ENCODE data around the gene CHMP1A. TPM values are rescaled to one million over a fixed set of nuclear protein-coding genes. Genes with fewer than 3 reads are reported as not detected.
"Not testable (repeated sequence)": the region's sequence is repeated elsewhere in the genome, so short reads cannot be mapped to it uniquely, and the experiment has no call there.

Gene CHMP1A
- total RNA-seq, 1 donor from 2014 or later = 74.7 TPM

DNA sequence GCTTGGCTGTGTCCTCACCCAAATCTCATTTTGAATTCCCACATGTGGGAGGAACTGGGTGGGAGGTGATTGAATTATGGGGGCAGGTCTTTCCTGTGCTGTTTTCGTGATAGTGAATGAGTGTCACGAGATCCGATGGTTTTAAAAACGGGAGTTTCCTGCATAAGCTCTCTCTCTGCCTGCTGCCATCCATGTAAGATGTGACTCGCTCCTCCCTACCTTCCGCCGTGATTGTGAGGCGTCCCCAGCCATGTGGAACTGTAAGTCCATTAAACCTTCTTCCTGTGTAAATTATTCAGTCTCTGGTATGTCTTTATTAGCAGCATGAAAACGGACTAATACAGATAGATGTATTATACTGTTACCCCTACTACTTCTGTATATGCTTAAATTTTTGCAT, 3.7 kb upstream of the CHMP1A start:
- no peak for DNase-seq (ENCODE audit: low read depth)

DNA sequence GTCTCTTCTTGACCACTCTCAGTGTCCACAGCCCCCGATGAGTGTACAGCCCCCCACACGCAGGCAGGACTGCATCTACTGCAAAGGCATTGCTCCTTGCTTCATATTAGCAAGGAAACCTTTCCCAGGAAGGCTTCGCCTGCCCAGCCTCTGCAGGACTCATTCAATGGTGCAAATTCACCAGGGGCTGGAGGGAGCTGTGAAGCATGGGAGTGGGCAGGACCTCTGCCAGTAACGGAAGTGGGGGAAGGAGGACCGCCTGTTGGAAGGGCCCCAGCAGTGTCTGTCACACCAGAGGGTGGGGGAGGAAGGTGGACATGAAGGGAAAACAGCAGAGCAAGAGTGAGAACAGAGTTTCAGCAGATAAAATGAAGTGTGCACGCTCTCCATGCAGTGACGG, 2.6 kb upstream of the CHMP1A start:
- DNase-seq (ENCODE audit: low read depth) = no peak

DNA sequence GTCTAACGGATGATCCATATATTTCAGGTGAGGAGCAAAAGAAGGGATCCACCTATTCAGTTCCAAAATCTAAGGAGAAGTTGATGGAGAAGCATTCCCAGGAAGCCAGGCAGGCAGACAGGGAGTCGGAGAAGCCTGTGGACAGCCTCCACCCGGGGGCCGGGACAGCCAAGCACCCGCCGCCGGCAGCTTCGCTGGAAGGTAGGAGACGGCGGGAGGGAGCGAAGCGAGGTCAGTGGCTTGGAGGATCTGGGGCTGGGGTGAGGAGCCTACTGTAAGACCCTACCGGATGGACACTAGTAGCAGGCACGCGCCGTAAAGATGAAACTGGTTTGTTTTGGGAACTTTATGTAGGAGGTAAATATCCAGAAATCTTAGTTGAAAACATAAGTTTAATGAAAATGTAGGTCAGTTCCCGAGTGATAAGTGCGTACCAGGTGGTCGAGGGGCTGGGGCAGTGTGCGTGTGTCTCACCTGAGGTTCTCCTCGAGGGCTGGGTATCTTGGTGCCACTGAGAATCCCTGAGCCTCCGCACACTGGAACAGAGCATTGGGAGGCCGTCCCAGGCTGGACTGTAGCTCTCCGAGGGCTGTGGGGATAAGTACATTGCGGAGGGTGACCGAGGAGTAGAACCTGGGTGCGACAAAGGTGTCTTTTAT, 842 bp upstream of the CHMP1A start:
- DNase-seq (ENCODE audit: low read depth) = no peak

DNA sequence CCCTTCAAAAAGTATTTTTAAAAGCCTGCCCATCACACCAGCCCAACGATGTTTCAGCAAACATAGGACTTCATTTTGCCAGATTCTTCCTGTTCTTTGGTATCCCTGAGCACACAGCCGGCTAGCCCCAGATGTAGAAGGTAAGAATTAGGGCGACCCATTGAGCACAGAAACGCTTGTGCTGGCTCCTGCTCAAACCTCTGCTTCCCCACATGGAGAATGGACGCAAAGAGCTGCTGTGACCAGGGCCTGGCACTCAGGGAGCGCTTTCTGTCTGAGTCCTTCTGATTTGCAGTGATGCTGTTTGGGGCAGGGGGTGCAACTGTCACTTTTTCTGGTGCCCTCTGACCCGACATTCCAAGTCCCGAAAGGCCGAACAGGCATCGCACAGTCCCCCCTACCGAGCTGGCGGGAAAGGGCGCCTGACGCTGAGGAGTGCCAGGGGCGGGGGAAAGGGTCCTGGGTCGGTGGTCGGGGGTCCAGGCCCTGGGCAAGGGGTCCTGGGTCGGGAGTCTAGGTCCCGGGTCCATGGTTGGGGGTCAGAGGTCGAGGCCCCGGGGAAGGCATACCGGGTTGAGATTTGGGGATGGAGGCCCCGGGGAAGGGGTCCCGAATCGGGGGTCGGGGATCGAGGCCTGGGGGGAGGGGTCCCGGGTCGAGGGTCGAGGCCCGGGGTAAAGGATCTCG, 930 bp downstream of the CHMP1A start:
- no peak for DNase-seq (ENCODE audit: low read depth)

DNA sequence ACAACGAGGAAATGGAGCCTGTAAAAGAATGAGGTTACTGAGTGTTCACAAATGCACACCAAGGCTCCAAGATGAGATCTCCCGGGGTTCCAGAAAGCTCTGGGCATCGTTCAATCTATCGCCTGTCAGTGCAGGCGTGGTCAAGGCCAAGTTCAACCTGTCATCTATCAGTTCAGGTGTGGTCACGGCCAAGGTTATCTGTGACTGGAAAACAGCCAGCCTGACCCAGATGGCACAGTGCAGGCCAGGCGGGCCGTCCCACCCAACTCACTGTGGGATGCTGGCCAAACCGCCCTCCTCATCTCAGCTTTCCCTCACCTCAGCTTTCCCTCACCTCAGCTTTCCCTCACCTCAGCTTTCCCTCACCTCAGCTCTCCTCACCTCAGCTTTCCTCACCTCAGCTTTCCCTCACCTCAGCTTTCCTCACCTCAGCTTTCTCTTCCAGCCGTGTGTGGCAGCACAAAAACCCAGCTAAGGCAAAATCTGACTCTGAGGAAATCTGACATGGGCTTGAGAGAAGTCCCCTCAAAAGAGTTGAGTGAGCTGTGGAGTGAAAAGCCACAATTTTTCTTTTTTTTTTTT, 2.4 kb downstream of the CHMP1A start:
- DNase-seq (ENCODE audit: low read depth) = no peak

DNA sequence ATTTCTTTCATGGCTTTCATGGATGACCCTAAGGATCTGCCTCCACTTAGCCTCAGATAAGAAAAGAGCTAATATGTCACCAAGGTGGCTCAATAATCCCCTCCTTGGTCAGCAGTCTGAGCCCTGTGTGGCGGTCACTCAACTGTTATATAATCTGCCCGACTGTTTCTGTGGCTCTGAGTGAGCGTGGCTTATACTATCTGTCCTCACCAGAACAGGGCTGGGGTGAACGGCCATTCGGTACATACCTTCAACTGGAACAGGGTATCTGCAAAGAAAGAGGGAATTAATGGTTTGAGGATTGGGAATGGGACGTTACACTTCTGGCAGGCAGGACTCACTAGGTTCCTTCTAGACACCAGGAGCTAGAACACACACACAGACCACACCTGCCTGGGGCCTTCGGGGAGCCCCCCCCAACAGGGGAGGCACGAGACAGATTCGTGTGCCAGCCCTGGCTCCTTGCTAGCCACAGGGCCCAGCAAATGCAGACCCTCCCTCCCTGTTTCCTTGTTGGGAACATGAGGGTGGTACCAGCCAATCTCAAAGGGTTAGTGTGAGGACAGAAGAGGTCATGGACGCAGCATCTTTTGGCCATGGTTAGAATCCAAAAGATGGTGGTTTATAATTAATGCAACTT, 3.7 kb downstream of the CHMP1A start:
- DNase-seq (ENCODE audit: low read depth) = no peak

DNA sequence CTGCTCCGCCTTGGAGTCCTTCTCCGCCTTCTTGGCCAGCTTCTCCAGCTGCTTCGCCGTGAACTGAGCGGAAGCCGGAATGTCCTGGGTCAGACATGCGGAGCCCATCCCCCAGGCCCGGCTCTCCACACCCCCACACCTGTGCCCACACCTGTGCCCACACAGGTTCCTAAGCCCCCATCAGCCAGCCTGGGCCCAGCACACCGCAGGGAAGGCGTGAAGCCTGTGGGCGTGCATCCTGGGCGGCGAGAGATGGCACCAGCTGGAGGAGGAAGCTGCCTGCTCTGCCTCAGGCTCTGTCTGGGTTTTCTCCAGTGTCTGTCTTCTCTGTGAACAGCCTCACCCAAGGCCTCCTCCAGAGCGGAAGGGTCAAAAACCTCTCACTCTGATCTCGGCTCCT, 5.9 kb downstream of the CHMP1A start:
- DNase-seq (ENCODE audit: low read depth) = no peak

DNA sequence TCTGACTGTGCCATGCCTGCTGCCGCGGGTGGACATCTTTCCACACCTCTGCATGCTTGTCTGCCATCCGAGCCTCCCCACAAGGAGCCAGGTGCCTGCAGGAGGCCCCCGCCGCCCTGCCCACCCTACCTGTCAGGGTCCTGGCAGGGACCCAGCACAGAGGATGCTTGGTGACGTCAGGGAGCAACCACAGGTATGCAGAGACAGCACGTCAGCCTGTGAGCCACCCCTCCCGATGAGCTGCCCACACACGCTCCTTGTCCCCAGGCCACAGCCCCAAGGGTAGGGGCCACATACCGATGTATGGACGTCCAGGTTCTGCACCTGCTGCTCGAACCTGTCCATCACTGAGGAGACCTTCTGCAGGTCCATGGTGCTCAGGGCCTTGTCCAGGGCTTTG, 10.6 kb downstream of the CHMP1A start:
- no peak for DNase-seq (ENCODE audit: low read depth)

DNA sequence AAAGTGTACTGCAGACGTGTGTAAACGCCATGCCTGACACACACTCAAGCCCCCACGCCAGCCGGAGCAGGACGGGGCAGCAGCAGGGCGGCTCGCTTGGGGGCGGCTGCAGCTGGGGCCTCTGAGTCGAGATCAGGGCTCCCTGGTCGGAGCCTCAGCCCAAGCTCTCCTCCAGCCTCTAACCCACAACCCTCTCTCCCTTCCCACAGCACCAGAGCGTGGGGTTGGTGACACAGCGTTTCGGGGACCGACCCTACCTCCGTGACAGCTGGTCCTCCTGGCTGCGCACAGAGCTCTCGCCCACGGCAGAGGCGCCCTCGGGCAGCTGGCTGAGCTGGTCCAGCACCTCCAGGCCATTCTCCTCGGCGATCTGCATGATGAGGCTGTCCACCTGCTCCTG, 11.2 kb downstream of the CHMP1A start:
- DNase-seq (ENCODE audit: low read depth) = no peak

DNA sequence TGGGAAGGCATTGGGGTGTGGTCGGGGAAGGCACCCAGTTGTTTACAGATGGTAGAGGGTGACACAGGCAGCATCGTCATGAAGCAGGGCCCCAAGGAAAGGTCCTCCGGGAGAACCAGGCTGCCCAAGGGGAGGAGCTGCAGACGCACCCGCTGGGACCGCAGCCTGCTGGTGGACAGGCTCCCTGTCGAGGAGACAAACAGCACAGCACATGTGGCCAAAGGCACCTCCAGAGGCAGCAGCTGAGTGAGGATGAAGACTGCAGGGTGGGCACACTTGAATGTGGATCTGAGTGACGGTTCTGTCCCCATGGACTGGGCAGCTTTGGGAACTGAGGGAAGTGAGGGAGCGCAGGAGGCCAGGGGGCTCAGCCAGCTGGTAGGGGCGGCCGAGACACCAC, 12.4 kb downstream of the CHMP1A start:
- DNase-seq (ENCODE audit: low read depth) = no peak

DNA sequence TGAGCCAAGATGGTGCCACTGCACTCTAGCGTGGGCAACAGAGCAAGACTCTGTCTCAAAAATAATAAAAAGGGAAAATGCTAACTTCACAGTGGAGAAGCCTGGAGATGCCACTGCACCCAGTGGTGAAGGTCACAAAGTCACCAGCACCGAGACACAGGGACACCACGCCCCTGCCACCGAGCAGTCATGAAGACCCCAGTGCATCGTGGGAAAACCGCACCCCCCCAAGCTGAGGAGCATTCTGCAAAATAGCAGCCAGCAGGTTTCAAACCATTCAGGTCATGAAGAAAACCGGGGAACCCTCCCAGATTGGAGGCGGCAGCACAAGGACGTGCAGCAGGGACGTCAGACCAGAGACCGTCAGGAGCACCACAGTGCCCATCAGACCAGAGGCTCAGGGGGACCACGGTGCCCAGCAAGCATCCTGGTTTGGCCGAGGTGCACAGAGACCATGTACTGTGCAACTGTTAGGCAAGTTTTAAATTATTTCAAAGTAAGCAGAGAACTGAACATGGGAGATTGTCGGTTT, 13.7 kb downstream of the CHMP1A start:
- no peak for DNase-seq (ENCODE audit: low read depth)

DNA sequence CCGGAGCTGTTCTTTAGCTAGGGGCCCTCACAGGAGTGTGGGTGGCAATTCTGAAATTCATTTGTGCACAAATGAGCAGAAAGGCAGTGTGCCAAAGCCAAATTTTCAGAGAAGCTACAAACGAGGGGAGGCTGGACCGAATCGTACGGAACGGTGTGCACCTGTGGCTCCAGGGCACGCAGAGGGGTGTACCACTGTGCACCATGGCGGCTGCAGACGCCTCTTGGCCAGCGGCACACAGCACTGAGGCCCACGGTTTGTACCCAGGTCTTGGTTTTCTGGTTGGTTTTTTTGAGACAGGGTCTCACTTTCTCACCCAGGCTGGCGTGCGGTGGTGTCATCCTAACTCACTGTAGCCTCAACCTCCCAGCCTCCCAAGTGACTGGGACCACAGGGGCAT, 14.9 kb downstream of the CHMP1A start:
- no peak for DNase-seq (ENCODE audit: low read depth)

DNA sequence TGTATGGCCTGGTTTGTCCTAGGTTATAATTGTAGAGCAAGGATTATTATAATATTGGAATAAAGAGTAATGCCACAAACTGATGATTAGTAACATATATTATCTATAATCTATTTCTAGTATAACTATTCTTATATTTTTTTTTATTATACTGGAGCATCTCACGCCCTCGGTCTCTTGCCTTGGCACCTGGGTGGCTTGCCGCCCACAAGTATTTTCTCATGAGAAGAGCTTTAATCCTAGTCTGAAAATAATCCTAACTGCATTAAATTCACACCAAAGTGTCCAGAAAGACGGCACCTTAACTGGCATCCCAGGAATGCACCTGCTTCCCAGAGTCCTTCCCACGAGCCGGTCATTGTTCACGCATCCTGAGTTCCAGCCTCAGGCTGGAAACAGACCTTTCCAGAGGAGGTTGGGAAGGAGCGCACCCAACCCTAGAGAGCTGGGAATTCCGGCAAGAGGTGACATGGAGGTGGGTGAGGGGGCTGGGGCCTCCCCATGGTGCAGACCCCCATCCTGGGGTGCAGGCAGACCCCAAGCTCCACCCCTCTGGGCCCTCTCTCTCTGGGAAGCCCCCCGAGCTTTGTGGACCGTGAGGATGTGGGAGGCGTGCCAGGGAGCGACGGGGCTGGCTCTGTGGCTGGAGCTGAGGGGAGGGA, 15.9 kb downstream of the CHMP1A start:
- DNase-seq (ENCODE audit: low read depth) = no peak

DNA sequence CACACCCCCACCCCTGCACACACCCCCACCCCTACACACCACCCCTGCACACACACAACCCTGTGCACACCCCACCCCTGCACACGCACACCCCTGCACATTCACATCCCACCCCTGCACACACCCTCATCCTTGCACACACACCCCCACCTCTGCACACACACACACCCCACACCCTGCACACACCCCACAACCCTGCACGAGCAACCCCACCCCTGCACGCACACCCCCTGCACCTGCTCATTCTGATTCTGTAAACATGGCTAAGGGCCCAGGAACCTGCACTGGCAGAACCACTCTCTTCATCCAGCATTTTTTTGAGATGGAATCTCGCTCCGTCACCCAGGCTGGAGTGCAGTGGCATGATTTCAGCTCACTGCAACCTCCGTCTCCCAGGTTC, 18.1 kb downstream of the CHMP1A start:
- DNase-seq (ENCODE audit: low read depth) = no peak

DNA sequence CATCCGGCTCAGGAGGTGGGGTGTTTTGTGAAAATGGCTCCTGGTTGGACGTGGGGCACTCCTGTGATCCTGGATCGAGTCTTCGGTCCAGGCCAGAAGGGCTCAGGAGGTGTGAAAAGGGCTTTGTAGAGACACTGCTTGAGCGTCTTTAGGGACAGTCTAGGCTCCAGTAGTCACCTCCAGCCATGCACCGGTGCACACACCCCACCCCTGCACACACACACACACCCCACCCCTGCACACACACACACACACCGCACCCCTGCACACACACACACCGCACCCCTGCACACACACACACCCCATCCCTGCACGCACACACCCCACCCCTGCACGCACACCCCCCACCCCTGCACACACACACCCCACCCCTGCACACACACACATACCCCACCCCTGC, 19.1 kb downstream of the CHMP1A start:
- no peak for DNase-seq (ENCODE audit: low read depth)

DNA sequence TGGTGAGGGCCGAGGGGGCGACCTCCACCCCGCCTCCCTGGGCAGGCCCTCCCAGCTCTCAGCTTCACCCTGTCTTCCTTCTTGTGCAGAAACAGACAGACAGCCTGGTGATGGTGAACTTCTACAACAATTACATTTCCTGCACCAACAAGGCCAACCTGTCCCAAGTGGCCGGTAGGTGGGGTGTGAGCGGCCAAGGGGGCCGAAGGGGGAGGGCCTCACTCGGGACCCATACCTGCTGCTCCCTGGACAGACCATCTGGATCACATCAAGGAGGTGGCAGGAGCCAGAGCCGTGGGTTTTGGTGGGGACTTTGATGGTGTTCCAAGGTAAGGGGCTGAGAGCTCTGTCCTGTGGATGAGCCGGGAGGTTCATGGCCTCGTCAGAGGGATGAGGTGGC, 20.1 kb downstream of the CHMP1A start:
- DNase-seq (ENCODE audit: low read depth) = no peak

DNA sequence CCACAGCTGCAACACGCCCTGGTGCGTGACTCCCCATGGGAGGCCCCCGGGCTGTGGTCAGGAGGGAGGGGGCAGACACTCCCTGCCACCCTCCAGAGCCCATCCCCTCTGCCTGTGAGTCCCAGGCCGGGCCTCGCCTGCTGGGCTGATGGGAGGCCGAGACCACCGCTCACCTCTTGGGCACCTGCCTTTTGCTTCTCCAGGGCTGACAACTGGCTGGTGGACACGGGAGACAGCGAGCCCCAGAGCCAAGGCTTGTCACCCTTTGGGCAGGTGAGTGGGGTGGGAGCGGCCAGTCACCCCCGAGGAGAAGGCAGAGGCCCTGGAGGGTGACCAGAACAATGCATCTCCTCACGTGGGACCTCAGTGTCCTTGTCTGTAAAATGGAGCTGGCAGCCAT, 20.8 kb downstream of the CHMP1A start:
- DNase-seq (ENCODE audit: low read depth) = no peak

DNA sequence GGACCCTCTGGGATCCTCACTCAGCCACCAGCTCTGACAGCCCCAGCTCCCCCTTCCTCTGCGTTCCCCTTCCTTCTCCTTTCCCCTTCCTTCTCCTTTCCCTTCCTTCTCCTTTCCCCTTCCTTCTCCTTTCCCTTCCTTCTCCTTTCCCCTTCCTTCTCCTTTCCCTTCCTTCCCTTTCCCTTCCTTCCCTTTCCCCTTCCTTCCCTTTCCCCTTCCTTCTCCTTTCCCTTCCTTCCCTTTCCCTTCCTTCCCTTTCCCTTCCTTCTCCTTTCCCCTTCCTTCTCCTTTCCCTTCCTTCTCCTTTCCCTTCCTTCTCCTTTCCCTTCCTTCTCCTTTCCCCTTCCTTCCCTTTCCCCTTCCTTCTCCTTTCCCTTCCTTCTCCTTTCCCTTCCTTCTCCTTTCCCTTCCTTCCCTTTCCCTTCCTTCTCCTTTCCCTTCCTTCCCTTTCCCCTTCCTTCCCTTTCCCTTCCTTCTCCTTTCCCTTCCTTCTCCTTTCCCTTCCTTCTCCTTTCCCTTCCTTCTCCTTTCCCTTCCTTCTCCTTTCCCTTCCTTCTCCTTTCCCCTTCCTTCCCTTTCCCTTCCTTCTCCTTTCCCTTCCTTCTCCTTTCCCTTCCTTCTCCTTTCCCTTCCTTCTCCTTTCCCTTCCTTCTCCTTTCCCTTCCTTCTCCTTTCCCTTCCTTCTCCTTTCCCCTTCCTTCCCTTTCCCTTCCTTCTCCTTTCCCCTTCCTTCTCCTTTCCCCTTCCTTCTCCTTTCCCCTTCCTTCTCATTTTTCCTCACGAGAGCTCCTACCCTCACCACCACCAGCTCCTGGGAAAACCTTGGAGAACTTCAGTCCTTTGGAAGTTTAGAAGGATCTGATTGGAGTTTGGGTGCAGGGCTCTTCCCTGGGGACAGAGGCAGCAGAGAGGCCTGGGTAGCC, 22.8 kb downstream of the CHMP1A start:
- not testable (repeated sequence) for DNase-seq (ENCODE audit: low read depth)

DNA sequence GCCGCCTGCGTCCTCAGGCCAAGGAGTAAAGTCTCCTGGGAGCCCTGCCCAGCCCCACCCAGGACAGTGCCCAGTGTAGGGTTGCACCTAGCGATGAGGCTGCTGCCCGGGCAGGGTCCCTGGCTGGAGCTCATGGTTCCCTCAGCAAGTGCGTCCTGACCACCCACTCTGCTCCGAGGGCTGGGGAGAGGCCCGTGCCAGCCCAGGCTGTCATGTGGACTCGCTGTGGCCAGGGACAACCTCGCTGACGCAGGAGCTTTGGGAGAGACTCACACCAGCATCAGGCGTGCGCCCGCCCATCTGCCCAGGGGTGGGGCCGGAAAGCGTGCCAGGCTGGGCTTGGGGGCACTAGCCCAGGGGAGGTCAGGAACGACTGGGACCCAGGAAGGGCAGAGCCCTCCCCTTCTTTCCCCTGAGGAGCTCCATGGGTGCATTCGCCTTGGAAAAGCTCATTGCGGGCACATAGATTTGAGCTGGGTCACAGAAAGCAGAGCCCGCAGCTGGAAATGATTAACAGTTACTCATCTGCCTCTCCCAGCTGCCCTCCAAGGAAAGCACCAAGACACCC, 24.4 kb downstream of the CHMP1A start:
- peak; percentile 69 for DNase-seq (ENCODE audit: low read depth)
